K562 (cell line): Measurements from ENCODE around the gene RNF34. TPM values are rescaled to one million over a fixed set of nuclear protein-coding genes. Genes with fewer than 3 reads are reported as not detected.
A peak's percentile ranks its signal among the peaks of the same experiment; 100 is the strongest.

Source experiments
- ARID3B ChIP-seq: fragments of 250-450 bp; sonication (Bioruptor Pico); IDR thresholded peaks from 2 replicates; pipeline ENCODE4 v1.4.0; 2020; ENCODE audit warnings: borderline replicate concordance
- ATF1 ChIP-seq, 2 experiments: fragments of 450-650 bp in 1 of 2; IDR thresholded peaks; 2 replicates each; pipeline ENCODE4 v1.6.1; 2016; ENCODE audit warnings: missing compliant biosample characterization in 1 of 2, missing genetic modification characterization in 1 of 2
- ATF7 ChIP-seq: fragments of 450-650 bp; IDR thresholded peaks from 2 replicates; pipeline ENCODE4 v1.7.1; 2014; ENCODE audit warnings: mild to moderate bottlenecking, moderate library complexity
- CBFA2T3 ChIP-seq: fragments of 450-650 bp; IDR thresholded peaks from 2 replicates; pipeline ENCODE4 v1.6.1; 2017
- ESRRB ChIP-seq: fragments of 250-450 bp; sonication (Bioruptor Pico); IDR thresholded peaks from 2 replicates; pipeline ENCODE4 v1.5.0; 2020; ENCODE audit warnings: mild to moderate bottlenecking, moderate library complexity, borderline replicate concordance
- EWSR1 ChIP-seq: fragments of 450-650 bp; IDR thresholded peaks from 2 replicates; pipeline ENCODE4 v1.6.1; 2018; ENCODE audit warnings: borderline replicate concordance, mild to moderate bottlenecking, low read depth, moderate library complexity; ENCODE audit not compliant: partially characterized antibody
- FIP1L1 ChIP-seq: fragments of 200-400 bp; formaldehyde crosslinking; IDR thresholded peaks from 2 replicates; pipeline ENCODE4 v1.6.1; 2018; ENCODE audit warnings: mild to moderate bottlenecking, low read depth, low read length; ENCODE audit not compliant: poor library complexity, severe bottlenecking
- GMEB1 ChIP-seq: fragments of 250-450 bp; sonication (Bioruptor Pico); IDR thresholded peaks from 2 replicates; pipeline ENCODE4 v1.4.0; 2020; ENCODE audit warnings: mild to moderate bottlenecking
- HDGF ChIP-seq: fragments of 450-650 bp; IDR thresholded peaks from 2 replicates; pipeline ENCODE4 v1.6.1; 2016
- RBM14 ChIP-seq: fragments of 200-400 bp; formaldehyde crosslinking; IDR thresholded peaks from 2 replicates; pipeline ENCODE4 v1.6.1; 2018; ENCODE audit warnings: low read depth, mild to moderate bottlenecking, low read length, moderate library complexity, borderline replicate concordance; ENCODE audit not compliant: insufficient read depth
- SETDB1 ChIP-seq: IDR thresholded peaks from one replicate; pipeline ENCODE4 v1.6.1; 2012; ENCODE audit warnings: low read length, control low read depth, inconsistent platforms
- SMAD1 ChIP-seq: fragments of 150-350 bp; IDR thresholded peaks from 2 replicates; pipeline ENCODE4 v1.6.1; 2014; ENCODE audit warnings: low read length, low read depth; ENCODE audit not compliant: partially characterized antibody
- TAF9B ChIP-seq: fragments of 450-650 bp; IDR thresholded peaks from 2 replicates; pipeline ENCODE4 v1.6.1; 2018; ENCODE audit warnings: mild to moderate bottlenecking; ENCODE audit not compliant: partially characterized antibody
- ZKSCAN1 ChIP-seq: fragments of 150-350 bp; IDR thresholded peaks from 2 replicates; pipeline ENCODE4 v1.6.1; 2016; ENCODE audit warnings: low read depth, low read length
- ZNF318 ChIP-seq, 2 experiments: fragments of 450-650 bp; IDR thresholded peaks; 2 replicates each; pipeline ENCODE4 v1.6.1; 2016; ENCODE audit warnings: mild to moderate bottlenecking in 2 of 2, borderline replicate concordance in 1 of 2, low read depth in 1 of 2, moderate library complexity in 1 of 2
- ZNF561 ChIP-seq: fragments of 450-650 bp; formaldehyde crosslinking; conservative IDR thresholded peaks from 2 replicates; pipeline ENCODE4 v1.4.0; 2020; ENCODE audit warnings: mild to moderate bottlenecking, moderate library complexity
- ZNF785 ChIP-seq: fragments of 250-450 bp; sonication (Bioruptor Pico); IDR thresholded peaks from 2 replicates; pipeline ENCODE4 v1.4.0; 2020; ENCODE audit warnings: mild to moderate bottlenecking
- polyA plus RNA-seq, 8 experiments: library from polyadenylated mRNA; depleted of rRNA in 4 of 8; stranded (reverse) in 5 of 8; unstranded in 3 of 8; fragments of >200 nt; fragmentation: Nextera tagmentation in 2 of 8; fragmentation: Illumina TruSeq in 1 of 8; extraction: Ambion mirVana in 2 of 8; extraction: Trizol in 1 of 8; gene quantifications; 2 replicates each; pipeline versions ENCODE4 v1.2.1 to v1.2.3, GENCODE V29; 2011 to 2014; ENCODE audit warnings: inconsistent platforms in 1 of 8, missing spikeins in 1 of 8
- total RNA-seq, 7 experiments: library from RNA; depleted of rRNA in 6 of 7; stranded (reverse); fragments of >200 nt in 6 of 7; fragmentation: Illumina TruSeq in 2 of 7; extraction: Trizol in 2 of 7; gene quantifications; 2 replicates each; pipeline versions ENCODE4 v1.2.1 to v1.2.3, GENCODE V29; 2011 to 2021; ENCODE audit warnings: low replicate concordance in 1 of 7

Gene RNF34
- total and polyA plus RNA-seq, 9 of the 15 experiments (the other 6 are each of a cell fraction or from before 2014, with no cell fraction given): 41.7 to 88.9 (median 54.1) TPM

GRCh38 chr12:121391619-121392324 is 8.1 kb upstream of the RNF34 start (continued):
- TF ChIP-seq FIP1L1 (no peak), TAF9B (no peak), ARID3B (CRISPR knock-in tag) (no peak), ESRRB (CRISPR knock-in tag) (no peak), GMEB1 (CRISPR knock-in tag) (no peak), SMAD1 (no peak), ATF7 (peak; percentile 39; the same call in 1 of the 2 replicates), HDGF (no peak), ATF1 (CRISPR knock-in tag; IDR thresholded peaks at IDR 0.05) (no peak), ATF1 (tag; IDR thresholded peaks at IDR 0.05) (peak; percentile 46; the same call in 1 of the 2 replicates), CBFA2T3 (peak; percentile 73), EWSR1 (no peak), ZNF785 (CRISPR knock-in tag) (no peak), ZNF318 (IDR thresholded peaks at IDR 0.05; ENCODE audit: borderline replicate concordance in 1 of 2, low read depth in 1 of 2) (peak in 1 of 2 experiments; percentile 85; a peak in 2 of 4 replicates), RBM14 (no peak), ZNF561 (CRISPR knock-in tag) (no peak), SETDB1 (no peak), ZKSCAN1 (no peak)
